NCI-H1930 (cell line): ENCODE data around the gene ANKMY1.
"Not testable (repeated sequence)": the region's sequence is repeated elsewhere in the genome, so short reads cannot be mapped to it uniquely, and the experiment has no call there.

Source experiments
- DNase-seq, 2 experiments: peaks; one replicate each; lab custom pipeline; 2025; lab: John Stamatoyannopoulos, UW

ANKMY1 gene

GRCh38 chr2:240555541-240556250 is 2.1 kb downstream of the ANKMY1 start:
- DNase-seq = no peak

GRCh38 chr2:240554767-240555493 is 2.9 kb downstream of the ANKMY1 start:
- DNase-seq = no peak

GRCh38 chr2:240553956-240554480 is 3.8 kb downstream of the ANKMY1 start:
- DNase-seq = no peak

- no peak for DNase-seq
Observed at GRCh38 chr2:240551811-240552210, 6.0 kb downstream of the ANKMY1 start.

GRCh38 chr2:240551288-240551687 is 6.5 kb downstream of the ANKMY1 start:
- no peak for DNase-seq

- no peak for DNase-seq
Observed at GRCh38 chr2:240539906-240540305, 17.9 kb downstream of the ANKMY1 start.

GRCh38 chr2:240539101-240539500 is 18.7 kb downstream of the ANKMY1 start:
- DNase-seq = not testable (repeated sequence)

GRCh38 chr2:240538031-240538780 is 19.6 kb downstream of the ANKMY1 start:
- no peak for DNase-seq

- no peak for DNase-seq
Observed at GRCh38 chr2:240532031-240532775, 25.6 kb downstream of the ANKMY1 start.

- no peak for DNase-seq
Observed at GRCh38 chr2:240531038-240531437, 26.8 kb downstream of the ANKMY1 start.

- no peak for DNase-seq
Observed at GRCh38 chr2:240530181-240530580, 27.6 kb downstream of the ANKMY1 start.

GRCh38 chr2:240529344-240529999 is 28.3 kb downstream of the ANKMY1 start:
- DNase-seq = no peak

- DNase-seq = no peak
Observed at GRCh38 chr2:240528406-240529040, 29.3 kb downstream of the ANKMY1 start.

- no peak for DNase-seq
Observed at GRCh38 chr2:240527153-240527750, 30.5 kb downstream of the ANKMY1 start.

GRCh38 chr2:240526521-240526920 is 31.3 kb downstream of the ANKMY1 start:
- no peak for DNase-seq

GRCh38 chr2:240525802-240526201 is 32.0 kb downstream of the ANKMY1 start:
- DNase-seq = no peak

- DNase-seq = no peak
Observed at GRCh38 chr2:240524963-240525718, 32.6 kb downstream of the ANKMY1 start.

- no peak for DNase-seq
Observed at GRCh38 chr2:240523451-240524281, 34.1 kb downstream of the ANKMY1 start.

GRCh38 chr2:240522406-240522805 is 35.4 kb downstream of the ANKMY1 start:
- DNase-seq = no peak
